SK-N-SH (cell line): ENCODE results near the gene TMEM174.

Source experiments
- CTCF ChIP-seq: fragments of 200-600 bp; sonication (generic); IDR thresholded peaks from 2 replicates; pipeline ENCODE4 v1.6.1; 2017; ENCODE audit warnings: antibody characterized with exemption, mild to moderate bottlenecking, moderate library complexity
- MAX ChIP-seq: IDR thresholded peaks from 2 replicates; pipeline ENCODE4 v1.4.0; 2012; ENCODE audit warnings: low read depth
- NFIC ChIP-seq: IDR thresholded peaks from 2 replicates; pipeline ENCODE4 v1.4.0; 2012; ENCODE audit warnings: borderline replicate concordance
- POLR2AphosphoS5 ChIP-seq: IDR thresholded peaks from 2 replicates; pipeline ENCODE4 v1.6.1; 2012; ENCODE audit warnings: low read depth, low read length
- SMC3 ChIP-seq: IDR thresholded peaks from 2 replicates; pipeline ENCODE4 v1.6.1; 2012; ENCODE audit warnings: low read depth, low read length, improper control_type of control experiment
- TCF12 ChIP-seq: IDR thresholded peaks from 2 replicates; pipeline ENCODE4 v1.4.0; 2012

- no peak for TF ChIP-seq SMC3
- no peak for TF ChIP-seq NFIC
- no peak for TF ChIP-seq CTCF
- TF ChIP-seq POLR2AphosphoS5, result no peak
- TF ChIP-seq MAX, result no peak
- no peak for TF ChIP-seq TCF12
These were observed 46.0 kb upstream of the TMEM174 start for GRCh38 chr5:73126957-73127356.
